BJ (cell line): ENCODE results near the gene DIPK1B. TPM values are rescaled to one million over a fixed set of nuclear protein-coding genes. Genes with fewer than 3 reads are reported as not detected.

Source experiments
- CTCF ChIA-PET: fragments of 350-600 bp; formaldehyde crosslinking; extraction: SDS; loops from one replicate; lab custom pipeline; 2021; ENCODE audit warnings: antibody characterized with exemption, inconsistent platforms; lab: Yijun Ruan, JAX
- POLR2A ChIA-PET: fragments of 300-600 bp; sonication (Branson Sonifier 250); formaldehyde crosslinking; extraction: SDS; loops from one replicate; lab custom pipeline; 2021; ENCODE audit warnings: antibody characterized with exemption; lab: Charles Lee
- DNase-seq: peaks from one replicate; pipeline ENCODE4 v3.0.0-alpha.2; 2011; ENCODE audit warnings: low read depth
- H3K27me3 ChIP-seq: 2 replicates; pipeline ENCODE4 v1.6.0; 2011; ENCODE audit warnings: low read length; ENCODE audit not compliant: control insufficient read depth, insufficient read depth
- H3K36me3 ChIP-seq: 2 replicates; pipeline ENCODE4 v1.5.1; 2011; ENCODE audit warnings: low read length; ENCODE audit not compliant: control insufficient read depth, insufficient read depth
- H3K4me3 ChIP-seq: 2 replicates; pipeline ENCODE4 v1.5.1; 2011; ENCODE audit warnings: low read depth, mild to moderate bottlenecking, control low read depth, low read length
- CTCF ChIP-seq: IDR thresholded peaks from 2 replicates; pipeline ENCODE4 v1.5.1; 2011; ENCODE audit warnings: low read depth, mild to moderate bottlenecking, control low read depth, inconsistent platforms, low read length, moderate library complexity; ENCODE audit not compliant: insufficient read depth
- polyA plus RNA-seq: library from polyadenylated mRNA; depleted of rRNA; stranded (reverse); fragments of >200 nt; gene quantifications from 2 replicates; pipeline ENCODE4 v1.2.3, GENCODE V29; 2011

The DIPK1B gene
- polyA plus RNA-seq, 1 experiment, result 0.42 TPM

GRCh38 chr9:136717399-136717798 is 5.0 kb downstream of the DIPK1B start:
- no peak for DNase-seq
- POLR2A ChIA-PET, result no interaction called here
- no peak overlapping the region for H3K4me3 ChIP-seq
- H3K27me3 ChIP-seq, result peaks cover 6% of the 10 kb centered on the region; the same call in 1 of the 2 replicates
- peaks cover 8% of the 10 kb centered on the region for H3K36me3 ChIP-seq
- no peak for TF ChIP-seq CTCF
- CTCF ChIA-PET, result no interaction called here

GRCh38 chr9:136718345-136719194 is 6.2 kb downstream of the DIPK1B start:
- DNase-seq, result no peak
- peaks cover 3% of the 10 kb centered on the region; the same call in 1 of the 2 replicates for H3K27me3 ChIP-seq
- H3K36me3 ChIP-seq, result peaks cover 19% of the 10 kb centered on the region
- ChIA-PET CTCF (no interaction called here), POLR2A (interaction anchor here (1.0 kb wide), 1 partner anchor 10 kb away, joined by 4 read pairs; no protein-coding TSS in a partner anchor)
- no peak for TF ChIP-seq CTCF
- H3K4me3 ChIP-seq, result no peak overlapping the region

GRCh38 chr9:136719195-136719880 is 7.0 kb downstream of the DIPK1B start:
- ChIA-PET POLR2A (interaction anchor here (1.0 kb wide), 1 partner anchor 9 kb away, joined by 4 read pairs; no protein-coding TSS in a partner anchor), CTCF (no interaction called here)
- no peak for TF ChIP-seq CTCF
- no peak for DNase-seq
- peaks cover 1% of the 10 kb centered on the region; the same call in 1 of the 2 replicates for H3K27me3 ChIP-seq
- no peak overlapping the region for H3K4me3 ChIP-seq
- H3K36me3 ChIP-seq, result peaks cover 25% of the 10 kb centered on the region

- Histone ChIP-seq H3K4me3 (no peak overlapping the region), H3K27me3 (peaks cover 1% of the 10 kb centered on the region; the same call in 1 of the 2 replicates), H3K36me3 (peaks cover 32% of the 10 kb centered on the region)
- no peak for DNase-seq
- no peak for TF ChIP-seq CTCF
- POLR2A ChIA-PET, result no interaction called here
- CTCF ChIA-PET, result interaction anchor here (0.8 kb wide), 1 partner anchor 46 kb away, joined by 3 read pairs; no protein-coding TSS in a partner anchor
These were observed 8.0 kb downstream of the DIPK1B start for GRCh38 chr9:136720251-136720897.
